Activated CD8-positive, alpha-beta T cell treated with anti-CD3 and anti-CD28 coated beads, Interleukin-2, amount 10 ng/mL, durations not matched to agents 7 days and 5 days (primary cell): ENCODE results near the gene CFAP92. TPM values are rescaled to one million over a fixed set of nuclear protein-coding genes. Genes with fewer than 3 reads are reported as not detected.

Source experiments
- ATAC-seq: fragments of 150-1000 bp; cut with Tn5 transposase; one replicate; pipeline ENCODE4 v1.10.0; 2021; ENCODE audit warnings: moderate library complexity
- CTCF ChIA-PET: fragments of 350-600 bp; sonication (Branson Sonifier 250); formaldehyde crosslinking; loops from one replicate; lab custom pipeline; 2021; ENCODE audit warnings: antibody characterized with exemption; lab: Charles Lee
- POLR2A ChIA-PET: fragments of 350-600 bp; sonication (Branson Sonifier 250); formaldehyde crosslinking; loops from one replicate; lab custom pipeline; 2021; ENCODE audit warnings: antibody characterized with exemption; lab: Charles Lee
- DNase-seq: peaks from one replicate; pipeline ENCODE4 v3.0.0-alpha.2; 2020
- H3K27ac Mint-ChIP-seq: one replicate; pipeline ENCODE4 v1.8.0; 2021; ENCODE audit warnings: mild to moderate bottlenecking, mixed read lengths
- H3K27me3 Mint-ChIP-seq: one replicate; pipeline ENCODE4 v1.8.0; 2021; ENCODE audit warnings: low read depth, mixed read lengths
- H3K36me3 Mint-ChIP-seq: one replicate; pipeline ENCODE4 v1.8.0; 2021; ENCODE audit warnings: low read depth, mixed read lengths
- H3K4me1 Mint-ChIP-seq: one replicate; pipeline ENCODE4 v1.8.0; 2021; ENCODE audit warnings: low read depth, mixed read lengths
- H3K4me3 Mint-ChIP-seq: one replicate; pipeline ENCODE4 v1.8.0; 2021; ENCODE audit warnings: mild to moderate bottlenecking, mixed read lengths
- H3K9me3 Mint-ChIP-seq: one replicate; pipeline ENCODE4 v1.8.0; 2022; ENCODE audit warnings: mixed read lengths; ENCODE audit not compliant: insufficient read depth
- total RNA-seq, 2 experiments: library from RNA; stranded (reverse); gene quantifications; one replicate each; pipeline ENCODE4 v1.2.3, GENCODE V29; 2021

The CFAP92 gene
- under 1 TPM; 0.18 to 0.26 TPM for total RNA-seq

GRCh38 chr3:128993461-128994172 lies at the start of gene CFAP92:
CFAP92 (minus strand) TSS chr3:128994076; CDS start chr3:128993304, 772 bp downstream.
- ATAC-seq: peak; percentile 98
- Mint-ChIP-seq H3K9me3 (no peaks in the 10 kb centered on the region), H3K4me1 (peaks cover 29% of the 10 kb centered on the region), H3K27me3 (peaks cover 10% of the 10 kb centered on the region), H3K36me3 (no peaks in the 10 kb centered on the region), H3K27ac (peak within 1 kb of the TSS; percentile 24), H3K4me3 (peak within 1 kb of the TSS; percentile 65)
- ChIA-PET CTCF (interaction anchor here (1.5 to 4.6 kb wide), 6 partner anchors 11 to 252 kb away, joined by 4 to 36 read pairs (median 14); no protein-coding TSS in a partner anchor), POLR2A (interaction anchor here (0.8 to 1.7 kb wide), 4 partner anchors 11 to 135 kb away, joined by 3 to 8 read pairs (median 3); no protein-coding TSS in a partner anchor)
- DNase-seq: peak; percentile 95

- ChIA-PET CTCF (interaction anchor here (1.1 to 2.6 kb wide), 3 partner anchors 11 to 13 kb away, joined by 3 to 22 read pairs (median 3); no protein-coding TSS in a partner anchor), POLR2A (interaction anchor here (0.6 kb wide), 1 partner anchor 202 kb away, joined by 3 read pairs; no protein-coding TSS in a partner anchor)
- Mint-ChIP-seq H3K9me3 (no peaks in the 10 kb centered on the region), H3K4me3 (no peak overlapping the region), H3K36me3 (no peaks in the 10 kb centered on the region), H3K27ac (no peak overlapping the region), H3K27me3 (peaks cover 24% of the 10 kb centered on the region), H3K4me1 (peaks cover 14% of the 10 kb centered on the region)
- ATAC-seq (no peak), DNase-seq (no peak)
Measured at GRCh38 chr3:129040579-129041300, 46.9 kb upstream of the CFAP92 start.

GRCh38 chr3:129040039-129040336 lies 46.1 kb upstream of the CFAP92 start:
- H3K36me3 Mint-ChIP-seq: no peaks in the 10 kb centered on the region
- no peak overlapping the region for H3K27ac Mint-ChIP-seq
- H3K9me3 Mint-ChIP-seq: no peaks in the 10 kb centered on the region
- peaks cover 21% of the 10 kb centered on the region for H3K4me1 Mint-ChIP-seq
- H3K4me3 Mint-ChIP-seq: no peak overlapping the region
- DNase-seq: no peak
- CTCF ChIA-PET: no interaction called here
- POLR2A ChIA-PET: interaction anchor here (0.8 to 1.5 kb wide), 2 partner anchors 62 to 80 kb away, joined by 3 to 6 read pairs; no protein-coding TSS in a partner anchor
- ATAC-seq: no peak
- peaks cover 24% of the 10 kb centered on the region for H3K27me3 Mint-ChIP-seq

- H3K9me3 Mint-ChIP-seq: no peaks in the 10 kb centered on the region
- no peak overlapping the region for H3K4me3 Mint-ChIP-seq
- peaks cover 20% of the 10 kb centered on the region for H3K27me3 Mint-ChIP-seq
- peaks cover 25% of the 10 kb centered on the region for H3K4me1 Mint-ChIP-seq
- H3K27ac Mint-ChIP-seq: no peak overlapping the region
- DNase-seq: no peak
- ChIA-PET CTCF (interaction anchor here (1.2 kb wide), 1 partner anchor 69 kb away, joined by 3 read pairs; no protein-coding TSS in a partner anchor), POLR2A (interaction anchor here (0.8 to 1.5 kb wide), 2 partner anchors 62 to 81 kb away, joined by 3 to 6 read pairs; no protein-coding TSS in a partner anchor)
- no peak for ATAC-seq
- no peaks in the 10 kb centered on the region for H3K36me3 Mint-ChIP-seq
Measured at GRCh38 chr3:129039271-129040038, 45.6 kb upstream of the CFAP92 start.

- no peak for ATAC-seq
- no peak overlapping the region for H3K27ac Mint-ChIP-seq
- POLR2A ChIA-PET: interaction anchor here (0.9 kb wide), 1 partner anchor 11 kb away, joined by 3 read pairs; no protein-coding TSS in a partner anchor
Measured at GRCh38 chr3:129038121-129038855, 44.4 kb upstream of the CFAP92 start.

GRCh38 chr3:129037093-129037419 lies 43.2 kb upstream of the CFAP92 start:
- ATAC-seq (no peak), DNase-seq (no peak)
- H3K27me3 Mint-ChIP-seq: peaks cover 12% of the 10 kb centered on the region
- H3K9me3 Mint-ChIP-seq: no peaks in the 10 kb centered on the region
- no peak overlapping the region for H3K4me3 Mint-ChIP-seq
- no peaks in the 10 kb centered on the region for H3K36me3 Mint-ChIP-seq
- H3K4me1 Mint-ChIP-seq: peaks cover 25% of the 10 kb centered on the region
- no peak overlapping the region for H3K27ac Mint-ChIP-seq
- ChIA-PET CTCF (interaction anchor here (1.7 to 2.7 kb wide), 4 partner anchors 10 to 67 kb away, joined by 6 to 11 read pairs (median 9); no protein-coding TSS in a partner anchor), POLR2A (no interaction called here)

More at GRCh38 chr3:129038121-129038855, 44.4 kb upstream of the CFAP92 start:
- H3K27me3 Mint-ChIP-seq: peaks cover 20% of the 10 kb centered on the region
- H3K4me3 Mint-ChIP-seq: no peak overlapping the region
- peaks cover 25% of the 10 kb centered on the region for H3K4me1 Mint-ChIP-seq
- H3K36me3 Mint-ChIP-seq: no peaks in the 10 kb centered on the region
- CTCF ChIA-PET: interaction anchor here (1.2 to 2.3 kb wide), 3 partner anchors 11 to 68 kb away, joined by 3 to 10 read pairs (median 8); no protein-coding TSS in a partner anchor
- H3K9me3 Mint-ChIP-seq: no peaks in the 10 kb centered on the region
- DNase-seq: no peak

GRCh38 chr3:129036222-129037092 lies 42.6 kb upstream of the CFAP92 start:
- H3K36me3 Mint-ChIP-seq: no peaks in the 10 kb centered on the region

GRCh38 chr3:129035360-129036221 lies 41.7 kb upstream of the CFAP92 start:
- CTCF ChIA-PET: interaction anchor here (1.0 to 2.7 kb wide), 5 partner anchors 8 to 65 kb away, joined by 4 to 11 read pairs (median 8); no protein-coding TSS in a partner anchor

More at GRCh38 chr3:129036222-129037092, 42.6 kb upstream of the CFAP92 start:
- ChIA-PET CTCF (interaction anchor here (1.7 to 2.7 kb wide), 4 partner anchors 9 to 66 kb away, joined by 6 to 11 read pairs (median 9); no protein-coding TSS in a partner anchor), POLR2A (no interaction called here)
- Mint-ChIP-seq H3K9me3 (no peaks in the 10 kb centered on the region), H3K4me1 (peaks cover 25% of the 10 kb centered on the region), H3K27ac (peak overlapping the region; percentile 70), H3K27me3 (peaks cover 8% of the 10 kb centered on the region), H3K4me3 (no peak overlapping the region)
- ATAC-seq (no peak), DNase-seq (no peak)

GRCh38 chr3:129034642-129035041 lies 40.8 kb upstream of the CFAP92 start:
- no peaks in the 10 kb centered on the region for H3K9me3 Mint-ChIP-seq
- peaks cover 25% of the 10 kb centered on the region for H3K4me1 Mint-ChIP-seq
- no peak for DNase-seq
- peaks cover under 1% of the 10 kb centered on the region for H3K27me3 Mint-ChIP-seq
- ATAC-seq: no peak
- POLR2A ChIA-PET: interaction anchor here (1.4 kb wide), 1 partner anchor 8 kb away, joined by 5 read pairs; no protein-coding TSS in a partner anchor
- CTCF ChIA-PET: interaction anchor here (1.0 to 1.4 kb wide), 3 partner anchors 9 to 64 kb away, joined by 3 to 6 read pairs (median 4); no protein-coding TSS in a partner anchor
- H3K27ac Mint-ChIP-seq: no peak overlapping the region
- no peaks in the 10 kb centered on the region for H3K36me3 Mint-ChIP-seq
- H3K4me3 Mint-ChIP-seq: no peak overlapping the region

More at GRCh38 chr3:129035360-129036221, 41.7 kb upstream of the CFAP92 start:
- H3K27ac Mint-ChIP-seq: peak overlapping the region; percentile 70
- H3K36me3 Mint-ChIP-seq: no peaks in the 10 kb centered on the region
- peaks cover 4% of the 10 kb centered on the region for H3K27me3 Mint-ChIP-seq
- DNase-seq: peak; percentile 33
- no peaks in the 10 kb centered on the region for H3K9me3 Mint-ChIP-seq
- H3K4me1 Mint-ChIP-seq: peaks cover 25% of the 10 kb centered on the region
- POLR2A ChIA-PET: interaction anchor here (1.4 kb wide), 1 partner anchor 9 kb away, joined by 5 read pairs; no protein-coding TSS in a partner anchor
- peak; percentile 59 for ATAC-seq
- no peak overlapping the region for H3K4me3 Mint-ChIP-seq
